HG03439 (cell line): ENCODE results near the gene MSN.

Source experiments
- ATAC-seq: cut with Tn5 transposase; IDR thresholded peaks from one replicate; pipeline ENCODE4 v1.9.1; 2021; ENCODE audit warnings: mild to moderate bottlenecking, moderate library complexity; ENCODE audit not compliant: unreplicated experiment

Gene MSN

GRCh38 chrX:65671966-65672365 lies 4.5 kb downstream of the MSN start:
- ATAC-seq = no peak

GRCh38 chrX:65673857-65674203 lies 6.4 kb downstream of the MSN start:
- no peak for ATAC-seq

- no peak for ATAC-seq
Measured at GRCh38 chrX:65674204-65674893, 6.9 kb downstream of the MSN start.

GRCh38 chrX:65677954-65678469 lies 10.6 kb downstream of the MSN start:
- no peak for ATAC-seq

GRCh38 chrX:65679071-65679540 lies 11.7 kb downstream of the MSN start:
- ATAC-seq = no peak

- ATAC-seq = no peak
Measured at GRCh38 chrX:65681810-65682209, 14.4 kb downstream of the MSN start.

GRCh38 chrX:65685112-65685511 lies 17.7 kb downstream of the MSN start:
- ATAC-seq = no peak

- no peak for ATAC-seq
Measured at GRCh38 chrX:65686236-65686635, 18.8 kb downstream of the MSN start.

- ATAC-seq = no peak
Measured at GRCh38 chrX:65687367-65687766, 19.9 kb downstream of the MSN start.

GRCh38 chrX:65688403-65688871 lies 21.0 kb downstream of the MSN start:
- ATAC-seq = peak; percentile 85

- no peak for ATAC-seq
Measured at GRCh38 chrX:65689377-65689776, 21.9 kb downstream of the MSN start.

GRCh38 chrX:65690057-65690855 lies 22.8 kb downstream of the MSN start:
- no peak for ATAC-seq

- ATAC-seq = no peak
Measured at GRCh38 chrX:65695849-65696449, 28.5 kb downstream of the MSN start.

GRCh38 chrX:65696613-65697012 lies 29.2 kb downstream of the MSN start:
- ATAC-seq = no peak

GRCh38 chrX:65697211-65697641 lies 29.8 kb downstream of the MSN start:
- no peak for ATAC-seq

GRCh38 chrX:65697915-65698796 lies 30.7 kb downstream of the MSN start:
- ATAC-seq = peak; percentile 76

GRCh38 chrX:65702956-65703355 lies 35.5 kb downstream of the MSN start:
- no peak for ATAC-seq

GRCh38 chrX:65705439-65705838 lies 38.0 kb downstream of the MSN start:
- ATAC-seq = no peak

GRCh38 chrX:65706041-65706828 lies 38.8 kb downstream of the MSN start:
- ATAC-seq = peak; percentile 72

GRCh38 chrX:65707151-65707550 lies 39.7 kb downstream of the MSN start:
- ATAC-seq = no peak
